ENCODE data around the gene EPB41L2. TPM values are rescaled to one million over a fixed set of nuclear protein-coding genes. Genes with fewer than 3 reads are reported as not detected.

The EPB41L2 gene
- total RNA-seq, 6 experiments from 2014 or later = 15.3 to 38.5 (median 24.6) TPM

- Histone ChIP-seq H3K4me3 (no peak overlapping the region), H3K36me3 (no peaks in the 10 kb centered on the region), H3K27me3 (no peaks in the 10 kb centered on the region), H3K9me3 (no peaks in the 10 kb centered on the region), H3K27ac (peak overlapping the region in 1 of 3 donors; percentile 38), H3K4me1 (peaks cover 0 to 28% (median 9%) of the 10 kb centered on the region in 4 donors)
- ATAC-seq = peak in 3 of 4 donors; percentile 13 to 19 (median 16)
- 58% methylated on average over 4 of the region's 4 CpGs for WGBS (ENCODE audit: insufficient coverage, low coverage, low lambda C conversion rate, missing lambda C conversion rate)
- no peak for DNase-seq
- intact Hi-C loops (cut with DNase I) = no loop called here
- TF ChIP-seq POLR2A (IDR thresholded peaks at IDR 0.05) (no peak), CTCF (IDR thresholded peaks at IDR 0.05) (no peak)
Measured at GRCh38 chr6:130858054-130858453, 205.0 kb downstream of the EPB41L2 start.

GRCh38 chr6:130853555-130854183 lies 209.4 kb downstream of the EPB41L2 start:
- Histone ChIP-seq H3K4me1 (peaks cover 0 to 55% (median 9%) of the 10 kb centered on the region in 4 donors), H3K36me3 (no peaks in the 10 kb centered on the region), H3K4me3 (peak overlapping the region in 1 of 3 donors; percentile 12), H3K27ac (peak overlapping the region in 2 of 3 donors; percentile 24 to 72), H3K27me3 (no peaks in the 10 kb centered on the region), H3K9me3 (no peaks in the 10 kb centered on the region)
- WGBS (ENCODE audit: insufficient coverage, low coverage, low lambda C conversion rate, missing lambda C conversion rate) = 29% methylated on average over 5 of the region's 5 CpGs
- intact Hi-C loops (cut with DNase I) = no loop called here
- peak; percentile 29 to 78 (median 69) for DNase-seq
- peak; percentile 65 to 89 (median 83) for ATAC-seq
- no peak for TF ChIP-seq POLR2A (IDR thresholded peaks at IDR 0.05)
- no peak for TF ChIP-seq CTCF (IDR thresholded peaks at IDR 0.05)

GRCh38 chr6:130852844-130853554 lies 210.0 kb downstream of the EPB41L2 start:
- H3K27me3 ChIP-seq = no peaks in the 10 kb centered on the region
- WGBS (ENCODE audit: insufficient coverage, low coverage, low lambda C conversion rate, missing lambda C conversion rate) = 53% methylated on average over 6 of the region's 7 CpGs
- H3K9me3 ChIP-seq = no peaks in the 10 kb centered on the region
- peaks cover 0 to 58% (median 9%) of the 10 kb centered on the region in 4 donors for H3K4me1 ChIP-seq
- H3K36me3 ChIP-seq = no peaks in the 10 kb centered on the region
- ATAC-seq (peak in 2 of 4 donors; percentile 4 to 19), DNase-seq (no peak)
- intact Hi-C loops (cut with DNase I) = no loop called here
- H3K4me3 ChIP-seq = peak overlapping the region in 1 of 3 donors; percentile 12
- H3K27ac ChIP-seq = peak overlapping the region in 1 of 3 donors; percentile 72
- TF ChIP-seq POLR2A (IDR thresholded peaks at IDR 0.05) (no peak), CTCF (IDR thresholded peaks at IDR 0.05) (no peak)

- peak overlapping the region in 1 of 3 donors; percentile 21 for H3K27ac ChIP-seq
- no peaks in the 10 kb centered on the region for H3K9me3 ChIP-seq
- intact Hi-C loops (cut with DNase I) = no loop called here
- ATAC-seq = peak in 1 of 4 donors; percentile 48
- TF ChIP-seq POLR2A (IDR thresholded peaks at IDR 0.05) (no peak), CTCF (IDR thresholded peaks at IDR 0.05) (no peak)
- H3K27me3 ChIP-seq = no peaks in the 10 kb centered on the region
- no peak overlapping the region for H3K4me3 ChIP-seq
- no peak for DNase-seq
- WGBS (ENCODE audit: insufficient coverage, low coverage, low lambda C conversion rate, missing lambda C conversion rate) = 17% methylated on average over 1 of the region's 1 CpG
- H3K36me3 ChIP-seq = no peaks in the 10 kb centered on the region
- peaks cover 0 to 60% (median 9%) of the 10 kb centered on the region in 4 donors for H3K4me1 ChIP-seq
Measured at GRCh38 chr6:130851026-130851425, 212.0 kb downstream of the EPB41L2 start.
